Vagina (tissue), 2 donors: Measurements from ENCODE around the gene TMPRSS13.

Experiments
- POLR2AphosphoS5 ChIP-seq, 2 donors: sonication (generic); formaldehyde crosslinking; IDR thresholded peaks; one replicate each; pipeline ENCODE4 v1.9.0; 2017; ENCODE audit warnings: antibody characterized with exemption in 2 of 2, mild to moderate bottlenecking in 2 of 2, low read depth in 1 of 2; ENCODE audit not compliant: insufficient read depth in 1 of 2
- TF ChIP-seq, protein P1 (sequence below), 3 experiments: fragments of 450-650 bp in 2 of 3; fragments of 200-600 bp in 1 of 3; sonication (generic) in 1 of 3; IDR thresholded peaks; one replicate each; pipeline ENCODE4 v1.5.1; 2017 to 2019; ENCODE audit warnings: antibody characterized with exemption in 3 of 3, mild to moderate bottlenecking in 2 of 3, moderate library complexity in 2 of 3

DNA sequence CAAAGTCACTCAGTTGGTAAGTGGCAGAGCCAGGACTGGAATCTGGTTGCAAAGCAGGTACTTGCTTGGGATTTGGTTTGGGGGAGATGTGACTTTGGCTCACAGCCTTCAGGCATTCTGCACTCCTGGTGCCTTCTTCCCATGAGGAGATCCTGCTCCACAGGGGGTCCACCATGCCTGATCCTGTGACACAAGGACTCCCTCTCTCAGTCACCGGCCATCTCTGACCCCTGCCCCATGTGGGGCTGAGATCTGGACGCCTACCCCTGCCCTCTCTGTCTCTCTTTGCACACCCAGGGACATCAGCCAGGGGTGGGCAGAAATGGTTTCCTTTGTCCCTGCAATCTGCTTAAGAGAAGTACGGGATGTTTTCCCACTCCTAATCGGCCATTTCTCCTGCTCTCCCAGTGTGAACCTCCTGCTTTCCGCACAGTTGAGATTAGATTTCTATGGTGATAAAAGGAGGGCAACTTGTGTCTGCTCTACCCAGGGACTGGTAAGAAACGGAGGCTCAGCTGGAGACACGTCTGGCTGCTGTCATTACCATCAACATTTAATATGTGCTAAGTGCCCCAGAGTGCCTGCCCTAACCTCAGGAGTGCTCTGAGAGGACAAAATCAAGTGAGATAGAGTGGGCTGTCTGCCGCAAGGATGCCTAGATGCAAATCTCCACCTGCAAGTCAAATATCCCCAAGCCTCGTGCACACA, 41.6 kb downstream of the TMPRSS13 start:
- TF ChIP-seq, protein P1, sequence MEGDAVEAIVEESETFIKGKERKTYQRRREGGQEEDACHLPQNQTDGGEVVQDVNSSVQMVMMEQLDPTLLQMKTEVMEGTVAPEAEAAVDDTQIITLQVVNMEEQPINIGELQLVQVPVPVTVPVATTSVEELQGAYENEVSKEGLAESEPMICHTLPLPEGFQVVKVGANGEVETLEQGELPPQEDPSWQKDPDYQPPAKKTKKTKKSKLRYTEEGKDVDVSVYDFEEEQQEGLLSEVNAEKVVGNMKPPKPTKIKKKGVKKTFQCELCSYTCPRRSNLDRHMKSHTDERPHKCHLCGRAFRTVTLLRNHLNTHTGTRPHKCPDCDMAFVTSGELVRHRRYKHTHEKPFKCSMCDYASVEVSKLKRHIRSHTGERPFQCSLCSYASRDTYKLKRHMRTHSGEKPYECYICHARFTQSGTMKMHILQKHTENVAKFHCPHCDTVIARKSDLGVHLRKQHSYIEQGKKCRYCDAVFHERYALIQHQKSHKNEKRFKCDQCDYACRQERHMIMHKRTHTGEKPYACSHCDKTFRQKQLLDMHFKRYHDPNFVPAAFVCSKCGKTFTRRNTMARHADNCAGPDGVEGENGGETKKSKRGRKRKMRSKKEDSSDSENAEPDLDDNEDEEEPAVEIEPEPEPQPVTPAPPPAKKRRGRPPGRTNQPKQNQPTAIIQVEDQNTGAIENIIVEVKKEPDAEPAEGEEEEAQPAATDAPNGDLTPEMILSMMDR (IDR thresholded peaks at IDR 0.05), result no peak
- TF ChIP-seq POLR2AphosphoS5 (IDR thresholded peaks at IDR 0.05; ENCODE audit: insufficient read depth in 1 of 2, low read depth in 1 of 2), result no peak
